OCI-LY1 (cell line): ENCODE data around the gene UMODL1.

ENCODE experiments used
- H2AFZ ChIP-seq: fragments of 200-600 bp; sonication (generic), shearing (Covaris generic); 2 replicates; pipeline ENCODE4 v1.6.0; 2014; ENCODE audit warnings: antibody characterized with exemption, mild to moderate bottlenecking, low read length
- H3F3A ChIP-seq: fragments of 200-600 bp; sonication (generic), shearing (Covaris generic); 2 replicates; pipeline ENCODE4 v1.6.0; 2014; ENCODE audit warnings: mild to moderate bottlenecking, antibody characterized with exemption, low read length, moderate library complexity; ENCODE audit not compliant: insufficient read depth
- H3K27ac ChIP-seq: fragments of 200-600 bp; sonication (generic); 2 replicates; pipeline ENCODE4 v1.5.1; 2014; ENCODE audit warnings: low read length, mixed run types, mild to moderate bottlenecking, low read depth; ENCODE audit not compliant: poor library complexity, severe bottlenecking
- H3K27me3 ChIP-seq: fragments of 200-600 bp; sonication (generic); 2 replicates; pipeline ENCODE4 v1.6.0; 2014; ENCODE audit warnings: antibody characterized with exemption, mild to moderate bottlenecking, low read length, moderate library complexity; ENCODE audit not compliant: insufficient read depth
- H3K36me3 ChIP-seq: fragments of 200-600 bp; sonication (generic); 2 replicates; pipeline ENCODE4 v1.6.1; 2014; ENCODE audit warnings: mild to moderate bottlenecking, antibody characterized with exemption, low read length, moderate library complexity, mixed read lengths; ENCODE audit not compliant: insufficient read depth
- H3K4me1 ChIP-seq: fragments of 200-600 bp; sonication (generic); 2 replicates; pipeline ENCODE4 v1.5.1; 2014; ENCODE audit warnings: mild to moderate bottlenecking, low read length, moderate library complexity; ENCODE audit not compliant: insufficient read depth, severe bottlenecking
- H3K4me2 ChIP-seq: fragments of 200-600 bp; sonication (generic), shearing (Covaris generic); 2 replicates; pipeline ENCODE4 v1.6.1; 2014; ENCODE audit warnings: low read length
- H3K4me3 ChIP-seq: fragments of 200-600 bp; sonication (generic); 2 replicates; pipeline ENCODE4 v1.5.1; 2014; ENCODE audit warnings: low read length, low read depth, mild to moderate bottlenecking, mixed read lengths; ENCODE audit not compliant: poor library complexity, severe bottlenecking
- H3K79me2 ChIP-seq: fragments of 200-600 bp; shearing (Covaris generic); 2 replicates; pipeline ENCODE4 v1.6.1; 2016; ENCODE audit warnings: mixed run types, low read length, mixed read lengths; ENCODE audit not compliant: insufficient read depth
- H3K9ac ChIP-seq: fragments of 200-600 bp; sonication (generic), shearing (Covaris generic); 2 replicates; pipeline ENCODE4 v1.6.1; 2014; ENCODE audit warnings: mild to moderate bottlenecking, low read length, mixed read lengths
- H3K9me2 ChIP-seq: fragments of 200-600 bp; sonication (generic), shearing (Covaris generic); 2 replicates; pipeline ENCODE4 v1.6.1; 2014; ENCODE audit warnings: low read depth, mild to moderate bottlenecking, low read length, mixed read lengths
- H3K9me3 ChIP-seq: fragments of 200-600 bp; shearing (Covaris generic); 2 replicates; pipeline ENCODE4 v1.6.1; 2014; ENCODE audit warnings: low read length, mixed read lengths
- H4K20me1 ChIP-seq: fragments of 200-600 bp; sonication (generic), shearing (Covaris generic); 2 replicates; pipeline ENCODE4 v1.6.0; 2016; ENCODE audit warnings: mild to moderate bottlenecking, low read length; ENCODE audit not compliant: insufficient read depth
- CTCF ChIP-seq: fragments of 200-600 bp; sonication (generic), shearing (Covaris generic); IDR thresholded peaks from 2 replicates; pipeline ENCODE4 v1.5.1; 2017; ENCODE audit warnings: mild to moderate bottlenecking, antibody characterized with exemption, low read length, moderate library complexity, mixed read lengths
- EZH2 ChIP-seq: fragments of 200-600 bp; sonication (generic), shearing (Covaris generic); IDR thresholded peaks from 2 replicates; pipeline ENCODE4 v1.8.0; 2017; ENCODE audit warnings: borderline replicate concordance, mixed run types, mild to moderate bottlenecking, antibody characterized with exemption, low read length, moderate library complexity, mixed read lengths

Gene UMODL1

GRCh38 chr21:42038393-42038792 lies 32.7 kb upstream of the UMODL1 start:
- no peaks in the 10 kb centered on the region for H3K9me2 ChIP-seq
- no peak overlapping the region for H2AFZ ChIP-seq
- H3K4me2 ChIP-seq, result no peak overlapping the region
- H3K4me3 ChIP-seq, result no peak overlapping the region
- H3F3A ChIP-seq, result no peaks in the 10 kb centered on the region
- no peak overlapping the region for H3K9ac ChIP-seq
- no peaks in the 10 kb centered on the region for H3K79me2 ChIP-seq
- no peaks in the 10 kb centered on the region for H3K9me3 ChIP-seq
- no peaks in the 10 kb centered on the region for H3K36me3 ChIP-seq
- TF ChIP-seq CTCF (no peak), EZH2 (no peak)
- peaks cover 23% of the 10 kb centered on the region for H3K4me1 ChIP-seq
- H4K20me1 ChIP-seq, result no peaks in the 10 kb centered on the region
- no peaks in the 10 kb centered on the region for H3K27me3 ChIP-seq
- H3K27ac ChIP-seq, result no peak overlapping the region

- H3F3A ChIP-seq, result no peaks in the 10 kb centered on the region
- H3K9me2 ChIP-seq, result no peaks in the 10 kb centered on the region
- H3K4me1 ChIP-seq, result peaks cover 23% of the 10 kb centered on the region
- H2AFZ ChIP-seq, result no peak overlapping the region
- H3K36me3 ChIP-seq, result no peaks in the 10 kb centered on the region
- H3K27me3 ChIP-seq, result no peaks in the 10 kb centered on the region
- H3K9me3 ChIP-seq, result no peaks in the 10 kb centered on the region
- no peaks in the 10 kb centered on the region for H4K20me1 ChIP-seq
- H3K79me2 ChIP-seq, result no peaks in the 10 kb centered on the region
- no peak overlapping the region for H3K4me2 ChIP-seq
- TF ChIP-seq CTCF (no peak), EZH2 (no peak)
- H3K9ac ChIP-seq, result no peak overlapping the region
- no peak overlapping the region for H3K27ac ChIP-seq
- H3K4me3 ChIP-seq, result no peak overlapping the region
Observed at GRCh38 chr21:42038826-42039425, 32.2 kb upstream of the UMODL1 start.

GRCh38 chr21:42039470-42039901 lies 31.6 kb upstream of the UMODL1 start:
- Histone ChIP-seq H3K9me2 (no peaks in the 10 kb centered on the region), H3K36me3 (no peaks in the 10 kb centered on the region), H3K4me3 (no peak overlapping the region), H3K4me1 (peaks cover 23% of the 10 kb centered on the region), H3F3A (no peaks in the 10 kb centered on the region), H3K9ac (no peak overlapping the region), H3K79me2 (no peaks in the 10 kb centered on the region), H3K27ac (no peak overlapping the region), H2AFZ (no peak overlapping the region), H4K20me1 (no peaks in the 10 kb centered on the region), H3K4me2 (no peak overlapping the region), H3K27me3 (no peaks in the 10 kb centered on the region), H3K9me3 (no peaks in the 10 kb centered on the region)
- TF ChIP-seq EZH2 (no peak), CTCF (no peak)
